GM04504 (cell line): ENCODE data around the gene SORL1.
"Not testable (repeated sequence)": the region's sequence is repeated elsewhere in the genome, so short reads cannot be mapped to it uniquely, and the experiment has no call there.

Experiments used
- DNase-seq: peaks from one replicate; pipeline ENCODE4 v3.0.0-alpha.2; 2012; ENCODE audit warnings: low read depth

SORL1 gene

GRCh38 chr11:121451986-121452608 is at the start of gene SORL1:
Gene SORL1 (plus strand): TSS chr11:121452314. CDS start chr11:121452332, 18 bp downstream.
- no peak for DNase-seq

- DNase-seq: no peak
Measured at GRCh38 chr11:121405646-121406045, 46.5 kb upstream of the SORL1 start.

GRCh38 chr11:121406291-121406690 is 45.8 kb upstream of the SORL1 start:
- no peak for DNase-seq

DNA sequence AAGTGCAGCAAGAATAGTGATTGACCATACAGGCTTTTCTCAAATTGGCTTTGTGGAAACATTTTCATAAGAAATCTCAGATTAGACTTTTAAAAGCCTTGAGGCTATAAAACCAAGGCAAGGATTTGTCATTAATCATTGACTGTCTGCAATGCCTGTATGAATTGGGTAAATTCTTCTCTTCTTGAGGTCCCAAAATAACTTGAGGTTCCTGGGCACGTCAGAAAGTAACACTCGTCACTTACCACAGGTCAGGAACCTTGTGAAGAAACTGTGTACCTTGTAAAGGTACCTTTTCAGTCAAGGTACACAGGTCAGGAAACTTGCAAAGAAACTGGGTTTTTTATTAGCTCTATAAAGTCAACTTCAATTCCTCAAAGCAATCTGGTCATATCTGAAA is 43.3 kb upstream of the SORL1 start:
- DNase-seq: no peak

DNA sequence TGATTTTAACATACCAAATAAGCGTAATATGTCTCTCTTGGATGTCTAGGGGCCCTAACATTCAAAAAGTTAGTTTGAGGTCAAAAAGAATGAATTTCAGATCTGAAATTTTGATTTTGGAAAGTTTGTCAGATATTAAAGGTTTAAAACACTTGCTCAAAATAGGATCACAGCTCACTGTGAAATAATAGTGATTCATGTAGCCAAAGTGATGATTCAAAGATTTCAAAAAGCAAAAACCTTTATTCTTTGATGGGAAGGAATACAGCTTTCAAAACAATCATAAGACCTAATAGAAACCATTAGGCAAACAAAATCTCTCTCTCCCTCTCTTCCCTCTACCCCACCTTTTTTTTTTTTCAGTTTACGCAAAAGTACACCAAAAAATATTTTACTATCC is 42.1 kb upstream of the SORL1 start:
- not testable (repeated sequence) for DNase-seq

DNA sequence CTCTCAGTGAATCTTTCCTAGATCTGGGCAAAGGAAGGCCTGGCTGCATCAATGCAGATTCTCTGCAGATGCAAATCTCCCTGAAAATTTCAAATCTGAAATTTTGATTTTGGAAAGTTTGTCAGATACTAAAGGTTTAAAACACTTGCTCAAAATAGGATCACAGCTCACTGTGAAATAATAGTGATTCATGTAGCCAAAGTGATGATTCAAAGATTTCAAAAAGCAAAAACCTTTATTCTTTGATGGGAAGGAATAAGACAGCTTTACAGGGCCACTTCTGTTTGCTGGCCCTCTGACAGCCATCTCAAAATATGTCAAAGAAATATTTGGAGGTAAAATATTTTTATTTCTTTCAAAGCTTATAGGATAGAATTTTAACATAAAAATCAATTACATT is 40.8 kb upstream of the SORL1 start:
- DNase-seq: not testable (repeated sequence)

DNA sequence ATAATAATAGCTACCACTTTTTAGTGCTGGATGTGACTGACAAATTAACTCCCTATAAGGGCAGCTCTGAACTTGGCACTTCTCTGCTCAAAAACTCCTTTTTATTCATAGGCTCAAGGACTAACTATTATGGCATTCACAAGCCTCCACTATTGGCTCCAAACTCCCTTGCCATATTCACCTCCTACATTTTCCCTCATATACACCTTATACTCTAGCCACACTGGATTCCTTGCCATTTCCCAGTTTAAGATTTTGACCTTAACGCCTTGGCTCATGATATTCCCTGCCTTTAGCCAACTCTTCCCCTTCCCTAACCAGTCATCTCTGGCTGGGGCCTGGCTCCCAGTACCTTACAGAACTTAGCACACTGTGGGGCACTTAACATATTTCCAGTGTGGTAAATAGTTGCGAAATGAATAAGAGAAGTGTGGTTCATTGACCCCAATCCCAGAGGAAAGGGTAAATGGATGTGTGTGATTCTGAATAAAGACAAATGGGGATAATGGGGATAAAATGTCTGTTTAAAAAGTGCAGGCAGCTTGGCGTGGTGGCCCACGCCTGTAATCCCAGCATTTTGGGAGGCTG is 40.0 kb upstream of the SORL1 start:
- no peak for DNase-seq

- DNase-seq: no peak
Measured at GRCh38 chr11:121412711-121413415, 39.3 kb upstream of the SORL1 start.

GRCh38 chr11:121414141-121414913 is 37.8 kb upstream of the SORL1 start:
- no peak for DNase-seq

GRCh38 chr11:121415856-121416255 is 36.3 kb upstream of the SORL1 start:
- no peak for DNase-seq

GRCh38 chr11:121417055-121417551 is 35.0 kb upstream of the SORL1 start:
- DNase-seq: peak; percentile 62

GRCh38 chr11:121417607-121418006 is 34.5 kb upstream of the SORL1 start:
- no peak for DNase-seq

GRCh38 chr11:121418625-121419114 is 33.4 kb upstream of the SORL1 start:
- DNase-seq: no peak

DNA sequence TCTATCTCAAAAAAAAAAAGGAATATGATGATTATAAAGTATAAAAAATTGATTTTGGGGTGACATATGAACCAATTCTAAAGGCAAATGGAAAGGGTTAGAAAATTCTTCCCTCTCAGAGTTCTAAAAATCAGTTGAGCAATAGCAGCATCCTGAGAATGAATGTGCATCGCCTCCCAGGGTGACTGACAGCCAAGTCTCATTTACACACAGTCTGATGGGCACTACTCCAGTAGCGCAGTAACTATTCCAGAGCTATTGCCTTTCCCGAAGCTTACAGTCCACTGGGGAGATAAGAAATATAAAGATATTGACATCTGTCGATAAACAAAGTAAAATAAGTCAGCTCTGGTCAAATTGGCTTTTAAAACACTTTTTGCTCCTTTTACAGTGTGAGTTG is 32.3 kb upstream of the SORL1 start:
- no peak for DNase-seq

DNA sequence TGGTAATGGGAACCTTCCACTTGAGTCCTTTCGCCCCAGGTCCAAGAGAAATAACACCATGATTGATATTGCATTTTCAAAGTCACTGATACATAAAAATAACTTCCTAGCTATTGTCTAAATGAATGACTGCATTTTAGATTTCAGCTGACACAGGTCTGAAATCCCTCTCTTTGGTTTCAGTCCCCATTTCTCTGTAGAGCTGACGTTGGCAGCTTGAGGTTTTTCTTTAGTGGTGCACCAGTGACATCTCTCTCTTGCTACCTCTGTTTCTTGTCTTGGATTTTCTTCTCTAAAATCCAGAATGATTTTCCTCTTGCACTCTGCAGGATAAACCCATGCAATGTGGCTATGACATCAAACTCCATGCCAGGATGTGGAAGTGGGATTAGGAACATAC is 31.7 kb upstream of the SORL1 start:
- no peak for DNase-seq

DNA sequence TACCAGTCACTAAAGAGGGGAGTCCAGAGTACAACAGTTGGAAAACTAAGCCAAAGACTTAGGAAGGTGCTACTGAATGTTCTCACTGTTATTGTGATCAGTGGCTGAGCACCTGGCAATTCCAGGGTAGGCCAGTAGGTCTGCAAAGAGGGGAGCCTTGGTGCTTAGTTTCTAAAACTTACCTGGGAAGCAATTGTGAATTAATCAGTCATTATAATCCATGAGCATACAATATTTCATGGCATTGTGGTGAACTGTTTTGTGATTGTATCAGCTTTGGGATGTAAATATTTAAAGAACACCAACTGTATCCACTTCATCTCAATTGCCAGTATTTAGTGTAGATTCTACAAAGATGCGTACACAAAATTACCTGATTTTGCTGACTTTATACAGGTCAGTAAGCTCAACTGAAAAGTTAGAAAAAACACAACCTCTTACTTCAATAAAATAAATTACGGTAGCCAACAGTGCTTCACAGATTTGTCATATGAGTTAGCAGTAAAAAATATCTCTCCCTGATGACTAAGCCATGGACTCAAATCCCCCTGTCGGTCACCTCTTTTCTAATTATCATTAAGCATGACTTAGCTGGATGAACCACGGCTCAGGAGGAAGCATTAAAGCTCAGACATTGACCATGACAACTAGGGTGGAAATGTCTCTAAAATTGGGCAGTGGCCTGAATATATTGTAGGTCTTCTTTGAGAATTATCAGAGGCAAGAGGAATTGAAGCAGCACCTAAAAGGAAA is 30.8 kb upstream of the SORL1 start:
- DNase-seq: no peak

- DNase-seq: no peak
Measured at GRCh38 chr11:121422675-121423074, 29.4 kb upstream of the SORL1 start.

DNA sequence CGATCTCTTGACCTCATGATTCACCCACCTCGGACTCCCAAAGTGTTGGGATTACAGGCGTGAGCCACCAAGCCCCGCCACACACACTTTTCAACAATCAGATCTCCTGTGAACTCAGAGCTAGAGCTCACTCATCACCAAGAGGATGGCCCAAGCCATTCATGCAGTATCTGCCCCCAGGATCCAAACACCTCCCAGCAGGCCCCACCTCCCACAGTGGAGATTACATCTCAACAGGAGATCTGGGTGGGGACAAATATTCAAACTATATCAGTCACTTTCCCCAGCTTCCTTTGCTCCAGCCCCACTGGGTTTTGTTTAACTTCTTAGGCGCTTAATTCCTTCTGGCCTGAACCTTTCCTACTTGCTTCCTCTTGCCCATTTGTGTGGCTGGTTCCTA is 26.3 kb upstream of the SORL1 start:
- DNase-seq: no peak

DNA sequence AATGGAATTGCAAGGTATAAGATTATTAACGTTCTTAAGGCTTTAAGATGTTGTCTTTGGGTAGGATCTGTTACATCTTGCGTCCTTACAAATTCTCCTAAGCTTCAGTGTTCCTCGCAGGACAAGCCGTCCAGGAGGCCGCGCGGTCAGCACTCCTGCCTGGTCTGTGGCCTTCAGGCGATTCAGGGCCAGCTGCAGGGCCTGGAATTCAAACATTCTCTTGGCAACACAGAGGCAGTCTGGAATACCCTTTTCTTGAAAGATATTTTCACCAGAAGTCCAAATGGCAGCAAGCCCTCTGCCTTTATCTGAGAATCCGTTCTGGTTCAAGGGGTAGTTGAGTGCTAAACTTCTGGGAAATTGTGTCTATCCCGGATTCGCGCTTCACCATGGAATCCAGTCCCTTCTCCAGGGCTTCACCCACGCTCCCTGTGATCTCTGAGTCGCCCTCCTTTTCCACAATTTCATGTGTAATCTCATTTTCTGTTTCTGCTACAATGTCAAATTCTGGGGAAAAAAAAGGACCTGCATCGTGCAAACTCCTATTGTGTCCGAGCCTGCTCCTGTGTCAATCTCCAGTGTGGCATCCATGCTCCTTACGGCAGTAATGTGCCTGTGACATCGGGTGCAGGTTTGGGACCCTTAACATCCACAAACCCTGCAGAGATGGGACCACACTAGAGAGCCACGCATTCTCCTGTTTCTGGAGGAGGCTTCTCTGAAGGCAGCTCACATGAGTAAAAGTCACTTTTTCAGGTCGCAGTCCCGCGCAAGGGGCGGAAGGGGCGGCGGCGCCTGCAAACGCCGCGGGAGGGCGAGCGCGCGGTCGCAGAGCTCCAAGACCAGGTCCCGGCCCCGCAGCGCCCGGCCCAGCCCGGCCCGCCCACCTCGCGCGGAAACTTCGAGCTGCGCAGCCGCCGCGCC is 25.4 kb upstream of the SORL1 start:
- no peak for DNase-seq

GRCh38 chr11:121427400-121427744 is 24.7 kb upstream of the SORL1 start:
- DNase-seq: no peak

DNA sequence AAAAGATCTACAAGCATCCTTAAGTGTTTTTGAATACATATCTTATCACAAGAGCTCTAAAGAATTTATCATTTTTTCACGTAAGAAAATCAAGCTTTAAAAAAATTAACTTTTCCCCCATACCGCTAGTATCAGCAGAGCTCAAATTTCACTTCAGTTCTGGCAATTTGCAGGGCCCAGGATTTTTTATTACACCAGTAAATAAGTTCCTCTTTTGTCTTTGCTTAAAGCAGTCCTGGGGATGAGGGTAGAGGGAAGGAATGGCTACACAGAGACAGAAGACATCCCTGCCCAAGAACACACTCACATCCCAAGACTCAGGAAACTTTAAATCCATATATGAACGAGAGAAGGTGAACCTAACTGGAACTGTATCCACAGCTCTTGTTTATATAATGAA is 22.6 kb upstream of the SORL1 start:
- no peak for DNase-seq
